Activated gamma-delta T cell treated with Interleukin-2 at 50 U/mL for 16 hours (primary cell): ENCODE data around the gene ZNF618.

Source experiments
- DNase-seq: peaks from one replicate; pipeline ENCODE4 v3.0.0-alpha.2; 2020

The ZNF618 gene

GRCh38 chr9:113913426-113914195, 37.5 kb downstream of the ZNF618 start:
- no peak for DNase-seq

- DNase-seq: no peak
Measured at GRCh38 chr9:113914517-113914916, 38.4 kb downstream of the ZNF618 start.

- no peak for DNase-seq
Measured at GRCh38 chr9:113915817-113916434, 39.8 kb downstream of the ZNF618 start.

GRCh38 chr9:113916931-113917330, 40.8 kb downstream of the ZNF618 start:
- DNase-seq: no peak

GRCh38 chr9:113918697-113919350, 42.7 kb downstream of the ZNF618 start:
- DNase-seq: no peak

GRCh38 chr9:113919382-113919781, 43.3 kb downstream of the ZNF618 start:
- no peak for DNase-seq

- no peak for DNase-seq
Measured at GRCh38 chr9:113919871-113920270, 43.8 kb downstream of the ZNF618 start.

GRCh38 chr9:113920872-113921271, 44.8 kb downstream of the ZNF618 start:
- DNase-seq: no peak

GRCh38 chr9:113921396-113921925, 45.4 kb downstream of the ZNF618 start:
- DNase-seq: no peak

- DNase-seq: no peak
Measured at GRCh38 chr9:113922160-113922559, 46.1 kb downstream of the ZNF618 start.

- DNase-seq: no peak
Measured at GRCh38 chr9:113926211-113926610, 50.1 kb downstream of the ZNF618 start.

- no peak for DNase-seq
Measured at GRCh38 chr9:113927277-113927676, 51.2 kb downstream of the ZNF618 start.

- DNase-seq: no peak
Measured at GRCh38 chr9:113928269-113928668, 52.2 kb downstream of the ZNF618 start.

- DNase-seq: no peak
Measured at GRCh38 chr9:113929634-113930389, 53.7 kb downstream of the ZNF618 start.

GRCh38 chr9:113930390-113930783, 54.3 kb downstream of the ZNF618 start:
- DNase-seq: no peak

GRCh38 chr9:113931140-113931539, 55.0 kb downstream of the ZNF618 start:
- DNase-seq: no peak

GRCh38 chr9:113931777-113932176, 55.7 kb downstream of the ZNF618 start:
- DNase-seq: no peak

GRCh38 chr9:113932906-113933584, 56.9 kb downstream of the ZNF618 start:
- no peak for DNase-seq

- DNase-seq: no peak
Measured at GRCh38 chr9:113933671-113934070, 57.6 kb downstream of the ZNF618 start.

GRCh38 chr9:113934167-113934828, 58.2 kb downstream of the ZNF618 start:
- no peak for DNase-seq

- DNase-seq: no peak
Measured at GRCh38 chr9:113934829-113935676, 58.9 kb downstream of the ZNF618 start.
